HG03460 (cell line): Measurements from ENCODE around the gene ATF7IP.
"Not testable (repeated sequence)": the region's sequence is repeated elsewhere in the genome, so short reads cannot be mapped to it uniquely, and the experiment has no call there.

Source experiments
- ATAC-seq: cut with Tn5 transposase; IDR thresholded peaks from one replicate; pipeline ENCODE4 v1.9.1; 2021; ENCODE audit not compliant: unreplicated experiment

ATF7IP gene

GRCh38 chr12:14373217-14373616 is 7.7 kb downstream of the ATF7IP start:
- no peak for ATAC-seq

- ATAC-seq, result no peak
Observed at GRCh38 chr12:14379508-14379907, 14.0 kb downstream of the ATF7IP start.

GRCh38 chr12:14384783-14385638 is 19.5 kb downstream of the ATF7IP start:
- ATAC-seq, result peak; percentile 94

GRCh38 chr12:14387219-14387871 is 21.9 kb downstream of the ATF7IP start:
- no peak for ATAC-seq

- no peak for ATAC-seq
Observed at GRCh38 chr12:14390449-14390848, 25.0 kb downstream of the ATF7IP start.

- no peak for ATAC-seq
Observed at GRCh38 chr12:14390870-14391530, 25.5 kb downstream of the ATF7IP start.

GRCh38 chr12:14393751-14394150 is 28.3 kb downstream of the ATF7IP start:
- ATAC-seq, result no peak

GRCh38 chr12:14394317-14395073 is 29.0 kb downstream of the ATF7IP start:
- ATAC-seq, result peak; percentile 60

- ATAC-seq, result peak; percentile 59
Observed at GRCh38 chr12:14395074-14395778, 29.7 kb downstream of the ATF7IP start.

- peak; percentile 56 for ATAC-seq
Observed at GRCh38 chr12:14396071-14396470, 30.6 kb downstream of the ATF7IP start.

GRCh38 chr12:14399871-14400270 is 34.4 kb downstream of the ATF7IP start:
- ATAC-seq, result no peak

GRCh38 chr12:14400599-14400998 is 35.1 kb downstream of the ATF7IP start:
- ATAC-seq, result no peak

GRCh38 chr12:14401267-14401666 is 35.8 kb downstream of the ATF7IP start:
- ATAC-seq, result not testable (repeated sequence)

GRCh38 chr12:14402697-14403096 is 37.2 kb downstream of the ATF7IP start:
- no peak for ATAC-seq

GRCh38 chr12:14403293-14403692 is 37.8 kb downstream of the ATF7IP start:
- ATAC-seq, result no peak

- ATAC-seq, result peak; percentile 65
Observed at GRCh38 chr12:14403711-14404196, 38.3 kb downstream of the ATF7IP start.

- not testable (repeated sequence) for ATAC-seq
Observed at GRCh38 chr12:14405407-14405806, 39.9 kb downstream of the ATF7IP start.

GRCh38 chr12:14408208-14408607 is 42.7 kb downstream of the ATF7IP start:
- no peak for ATAC-seq

- ATAC-seq, result no peak
Observed at GRCh38 chr12:14410177-14410576, 44.7 kb downstream of the ATF7IP start.

- no peak for ATAC-seq
Observed at GRCh38 chr12:14410841-14411569, 45.5 kb downstream of the ATF7IP start.
